GM18951 (cell line): Measurements from ENCODE around the gene EFCAB10.

Experiments used
- POLR2A ChIP-seq: IDR thresholded peaks from 4 replicates; pipeline ENCODE4 v1.6.1; 2011; ENCODE audit warnings: mild to moderate bottlenecking; ENCODE audit not compliant: insufficient read length, insufficient read depth; ENCODE audit errors: extremely low read depth
- in situ Hi-C: fragments of 300-500 bp; cut with MboI; formaldehyde crosslinking; loops from one replicate; pipeline ENCODE4 v1.12.0; 2022; ENCODE audit warnings: low sequenced_read_pairs, mixed read lengths, inconsistent platforms; ENCODE audit not compliant: unreplicated experiment

EFCAB10 gene

DNA sequence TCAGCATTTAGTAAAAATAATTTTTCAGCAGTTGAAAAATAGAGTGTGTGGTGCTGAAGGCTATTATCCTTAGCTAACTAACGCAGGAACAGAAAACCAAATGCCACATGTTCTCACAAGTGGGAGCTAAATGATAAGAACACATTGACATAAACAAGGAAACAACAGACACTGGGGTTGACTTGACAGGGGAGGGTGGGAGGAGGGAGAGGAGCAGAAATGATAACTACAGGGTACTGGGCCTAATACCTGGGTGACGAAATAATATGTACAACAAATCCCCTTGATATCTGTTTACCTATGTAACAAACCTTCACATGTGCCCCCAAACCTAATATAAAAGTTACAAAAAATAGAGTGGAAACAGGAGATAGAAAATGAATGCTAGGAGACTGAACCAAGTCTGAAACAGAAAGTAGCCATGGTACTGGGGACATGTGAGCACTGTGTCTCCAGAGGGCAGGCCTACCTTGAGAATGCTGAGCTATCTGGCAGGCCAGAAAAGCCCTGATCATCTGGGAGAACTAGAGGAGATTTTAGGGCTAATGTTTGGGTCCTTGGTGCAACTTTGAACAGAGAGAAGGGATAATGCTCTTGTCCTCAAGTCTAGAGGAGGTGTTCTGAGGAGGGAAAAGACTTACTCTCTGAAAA is 4.7 kb upstream of the EFCAB10 start:
- no peak for TF ChIP-seq POLR2A
- in situ Hi-C loops: no loop called here

DNA sequence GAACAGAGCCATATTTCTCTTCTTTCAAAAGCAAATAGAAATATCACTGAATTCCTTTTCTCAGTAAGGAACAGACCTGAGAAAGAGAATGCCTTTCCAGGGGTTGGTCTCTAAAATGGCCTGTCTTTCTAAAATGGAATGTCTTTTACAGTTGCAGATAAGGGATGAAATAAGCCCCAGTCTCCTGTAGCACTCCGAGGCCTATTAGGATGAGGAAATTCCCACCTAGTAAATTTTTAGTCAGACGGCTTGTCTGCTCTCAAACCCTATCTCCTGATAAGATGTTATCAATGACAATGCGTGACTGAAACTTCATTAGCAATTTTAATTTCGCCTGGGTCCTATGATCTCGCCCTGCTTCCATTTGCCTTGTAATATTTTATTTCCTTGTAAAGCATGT is 2.9 kb upstream of the EFCAB10 start:
- no peak for TF ChIP-seq POLR2A
- in situ Hi-C loops: no loop called here

- no peak for TF ChIP-seq POLR2A
- in situ Hi-C loops: no loop called here
These were observed 1.8 kb upstream of the EFCAB10 start for GRCh38 chr7:105583061-105583460.

GRCh38 chr7:105580022-105580740 is 1.1 kb downstream of the EFCAB10 start:
- in situ Hi-C loops: no loop called here
- TF ChIP-seq POLR2A: no peak

GRCh38 chr7:105578496-105578895 is 2.8 kb downstream of the EFCAB10 start:
- in situ Hi-C loops: no loop called here
- no peak for TF ChIP-seq POLR2A

- in situ Hi-C loops: no loop called here
- no peak for TF ChIP-seq POLR2A
These were observed 4.0 kb downstream of the EFCAB10 start for GRCh38 chr7:105577251-105577650.

GRCh38 chr7:105571891-105572290 is 9.4 kb downstream of the EFCAB10 start:
- in situ Hi-C loops: no loop called here
- TF ChIP-seq POLR2A: no peak

- no peak for TF ChIP-seq POLR2A
These were observed 13.5 kb downstream of the EFCAB10 start for GRCh38 chr7:105567821-105568220.

GRCh38 chr7:105567024-105567423 is 14.3 kb downstream of the EFCAB10 start:
- in situ Hi-C loops: no loop called here

More at GRCh38 chr7:105567821-105568220, 13.5 kb downstream of the EFCAB10 start:
- in situ Hi-C loops: no loop called here

DNA sequence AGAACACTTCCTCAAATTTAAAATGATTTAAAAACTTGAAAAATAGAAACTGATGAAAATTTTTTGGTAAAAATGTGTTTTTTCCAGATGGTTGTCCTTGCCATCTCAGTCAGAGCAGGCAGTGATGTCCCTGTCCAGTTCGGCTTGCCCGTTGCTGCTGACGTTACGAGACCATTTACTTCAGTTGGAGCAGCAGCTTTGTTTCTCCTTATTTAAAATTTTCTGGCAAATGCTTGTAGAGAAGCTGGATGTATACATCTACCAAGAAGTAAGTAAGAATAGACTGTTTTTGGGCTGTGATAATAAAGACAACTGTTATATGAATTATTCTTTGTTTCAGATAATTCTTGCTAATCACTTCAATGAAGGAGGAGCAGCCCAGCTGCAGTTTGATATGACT is 16.1 kb downstream of the EFCAB10 start:
- in situ Hi-C loops: no loop called here
- no peak for TF ChIP-seq POLR2A

More at GRCh38 chr7:105567024-105567423, 14.3 kb downstream of the EFCAB10 start:
- TF ChIP-seq POLR2A: no peak

DNA sequence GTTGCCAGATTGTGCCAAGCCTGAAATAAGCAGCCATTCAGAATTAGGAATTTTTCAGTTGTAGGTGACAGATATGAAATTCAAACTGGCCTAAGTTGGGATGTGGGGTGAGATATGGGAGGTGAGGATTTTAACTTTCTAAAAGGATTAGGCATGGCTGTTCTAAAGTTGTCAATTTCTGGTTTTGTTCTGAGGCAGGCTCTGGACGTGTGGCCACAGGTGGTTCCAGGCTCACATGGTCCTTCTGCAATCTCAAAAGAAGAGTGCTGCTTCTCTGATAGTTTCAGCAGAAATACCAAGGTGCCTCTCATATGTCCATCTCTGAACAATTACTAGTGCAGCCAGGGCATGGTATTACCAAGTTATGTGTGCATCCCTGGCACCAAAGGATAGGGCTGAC is 21.4 kb downstream of the EFCAB10 start:
- TF ChIP-seq POLR2A: no peak
- in situ Hi-C loops: no loop called here

DNA sequence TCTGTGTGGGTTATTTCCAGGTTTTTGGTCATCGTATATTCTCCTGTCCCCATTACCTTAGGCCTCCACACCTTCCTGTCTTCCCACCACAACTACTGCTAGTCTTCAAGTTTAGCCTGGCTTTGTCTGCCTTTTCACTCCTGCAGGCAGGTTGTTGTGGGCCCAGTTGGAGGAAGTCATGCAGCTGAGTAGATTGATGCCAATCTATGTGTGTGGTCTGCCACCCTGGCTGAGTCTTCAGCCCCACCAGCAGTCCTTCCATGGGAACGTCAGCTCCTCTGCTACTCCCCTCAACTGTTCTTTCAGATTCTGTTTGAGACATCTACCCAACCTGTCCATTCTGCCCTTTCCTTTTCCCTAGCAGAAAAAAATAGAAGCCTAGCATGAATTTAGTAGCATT is 43.0 kb downstream of the EFCAB10 start:
- in situ Hi-C loops: no loop called here
- TF ChIP-seq POLR2A: no peak

DNA sequence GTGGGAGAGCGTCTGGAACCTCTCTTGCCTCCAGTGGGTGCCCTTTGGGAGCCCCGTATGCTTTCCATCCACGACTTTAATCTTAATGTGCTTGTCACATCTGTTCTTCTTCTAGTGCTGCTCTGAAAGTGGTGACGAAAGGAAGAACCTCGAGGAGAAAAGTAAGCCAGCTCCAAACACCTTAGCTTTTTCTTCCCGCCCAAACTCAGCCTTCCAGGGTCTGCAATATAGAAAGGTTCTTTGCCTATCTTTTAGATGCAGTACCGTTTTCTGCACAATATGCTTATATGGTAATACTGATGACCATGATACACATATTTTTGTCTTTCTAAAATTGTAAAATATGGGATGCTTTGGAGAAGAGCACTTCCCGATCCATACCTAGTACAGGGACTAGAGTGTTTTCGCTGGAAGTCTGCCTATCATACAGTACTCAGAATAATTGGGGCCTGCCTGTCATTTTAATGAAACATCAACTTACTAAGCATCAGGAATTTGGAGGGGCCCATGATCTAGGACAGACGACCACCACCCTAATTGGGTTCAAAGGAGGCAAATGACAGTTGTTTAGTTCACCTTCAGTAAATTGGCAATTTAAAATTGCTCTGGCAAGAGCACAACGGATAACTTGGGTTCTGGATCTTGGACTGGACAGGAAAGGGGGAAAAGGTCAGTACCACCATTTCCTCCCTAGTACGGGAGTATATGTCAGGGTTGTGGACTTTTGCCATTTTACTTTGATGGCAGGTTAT is 48.4 kb downstream of the EFCAB10 start:
- TF ChIP-seq POLR2A: no peak

More for the DNA sequence above, 48.4 kb downstream of the EFCAB10 start:
- in situ Hi-C loops: no loop called here
